ENCODE measurements around the gene RNF180.
"Not testable (repeated sequence)": the region's sequence is repeated elsewhere in the genome, so short reads cannot be mapped to it uniquely, and the experiment has no call there.

Gene RNF180

DNA sequence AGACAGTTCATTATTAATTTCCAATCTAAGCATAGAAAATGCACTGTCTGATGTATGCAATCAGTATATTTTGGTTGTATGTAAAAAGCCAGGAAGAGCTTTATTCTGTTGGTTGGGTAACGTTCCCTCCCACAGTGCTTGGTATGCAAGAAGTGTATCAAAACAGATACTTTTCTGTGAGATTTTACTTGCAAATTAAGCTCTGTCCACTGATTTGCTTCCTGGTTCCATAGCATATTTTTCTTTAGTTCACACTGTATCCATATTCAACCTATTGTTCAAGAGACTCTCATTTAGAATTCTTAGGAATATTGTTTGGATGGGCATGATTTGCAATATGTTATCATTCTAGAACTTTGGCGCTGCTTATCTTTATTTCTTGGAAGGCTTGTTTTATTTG, 47.4 kb downstream of the RNF180 start:
- ATAC-seq (ENCODE audit: low read depth) (no peak), DNase-seq (ENCODE audit: low spot score) (no peak)
- H3K27me3 ChIP-seq (ENCODE audit: insufficient read depth, poor library complexity, severe bottlenecking): no peaks in the 10 kb centered on the region
- no peak overlapping the region for H3K27ac ChIP-seq (ENCODE audit: poor library complexity, severe bottlenecking)
- no peaks in the 10 kb centered on the region for H3K36me3 ChIP-seq (ENCODE audit: low read depth)
- H3K9me3 ChIP-seq (ENCODE audit: severe bottlenecking): no peaks in the 10 kb centered on the region
- peaks cover 6% of the 10 kb centered on the region for H3K4me1 ChIP-seq (ENCODE audit: insufficient read depth, poor library complexity, severe bottlenecking)
- TF ChIP-seq, protein P1, sequence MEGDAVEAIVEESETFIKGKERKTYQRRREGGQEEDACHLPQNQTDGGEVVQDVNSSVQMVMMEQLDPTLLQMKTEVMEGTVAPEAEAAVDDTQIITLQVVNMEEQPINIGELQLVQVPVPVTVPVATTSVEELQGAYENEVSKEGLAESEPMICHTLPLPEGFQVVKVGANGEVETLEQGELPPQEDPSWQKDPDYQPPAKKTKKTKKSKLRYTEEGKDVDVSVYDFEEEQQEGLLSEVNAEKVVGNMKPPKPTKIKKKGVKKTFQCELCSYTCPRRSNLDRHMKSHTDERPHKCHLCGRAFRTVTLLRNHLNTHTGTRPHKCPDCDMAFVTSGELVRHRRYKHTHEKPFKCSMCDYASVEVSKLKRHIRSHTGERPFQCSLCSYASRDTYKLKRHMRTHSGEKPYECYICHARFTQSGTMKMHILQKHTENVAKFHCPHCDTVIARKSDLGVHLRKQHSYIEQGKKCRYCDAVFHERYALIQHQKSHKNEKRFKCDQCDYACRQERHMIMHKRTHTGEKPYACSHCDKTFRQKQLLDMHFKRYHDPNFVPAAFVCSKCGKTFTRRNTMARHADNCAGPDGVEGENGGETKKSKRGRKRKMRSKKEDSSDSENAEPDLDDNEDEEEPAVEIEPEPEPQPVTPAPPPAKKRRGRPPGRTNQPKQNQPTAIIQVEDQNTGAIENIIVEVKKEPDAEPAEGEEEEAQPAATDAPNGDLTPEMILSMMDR (IDR thresholded peaks at IDR 0.05; ENCODE audit: poor library complexity, severe bottlenecking): no peak
- no peak overlapping the region for H3K4me3 ChIP-seq (ENCODE audit: severe bottlenecking)

- ATAC-seq (ENCODE audit: low read depth) (no peak), DNase-seq (ENCODE audit: low spot score) (no peak)
- H3K36me3 ChIP-seq (ENCODE audit: low read depth): no peaks in the 10 kb centered on the region
- H3K4me3 ChIP-seq (ENCODE audit: severe bottlenecking): no peak overlapping the region
- peaks cover 5% of the 10 kb centered on the region for H3K27me3 ChIP-seq (ENCODE audit: insufficient read depth, poor library complexity, severe bottlenecking)
- H3K27ac ChIP-seq (ENCODE audit: poor library complexity, severe bottlenecking): no peak overlapping the region
- peaks cover 4% of the 10 kb centered on the region for H3K4me1 ChIP-seq (ENCODE audit: insufficient read depth, poor library complexity, severe bottlenecking)
- H3K9me3 ChIP-seq (ENCODE audit: severe bottlenecking): no peaks in the 10 kb centered on the region
- TF ChIP-seq, protein P1 (IDR thresholded peaks at IDR 0.05; ENCODE audit: poor library complexity, severe bottlenecking): no peak
Measured at GRCh38 chr5:64213531-64213930, 47.9 kb downstream of the RNF180 start.

GRCh38 chr5:64214132-64214531, 48.5 kb downstream of the RNF180 start:
- no peak overlapping the region for H3K27ac ChIP-seq (ENCODE audit: poor library complexity, severe bottlenecking)
- ATAC-seq (ENCODE audit: low read depth): no peak
- peaks cover 4% of the 10 kb centered on the region for H3K4me1 ChIP-seq (ENCODE audit: insufficient read depth, poor library complexity, severe bottlenecking)
- no peak for DNase-seq (ENCODE audit: low spot score)
- H3K27me3 ChIP-seq (ENCODE audit: insufficient read depth, poor library complexity, severe bottlenecking): peaks cover 5% of the 10 kb centered on the region
- TF ChIP-seq, protein P1 (IDR thresholded peaks at IDR 0.05; ENCODE audit: poor library complexity, severe bottlenecking): no peak
- no peak overlapping the region for H3K4me3 ChIP-seq (ENCODE audit: severe bottlenecking)
- no peaks in the 10 kb centered on the region for H3K36me3 ChIP-seq (ENCODE audit: low read depth)
- no peaks in the 10 kb centered on the region for H3K9me3 ChIP-seq (ENCODE audit: severe bottlenecking)

DNA sequence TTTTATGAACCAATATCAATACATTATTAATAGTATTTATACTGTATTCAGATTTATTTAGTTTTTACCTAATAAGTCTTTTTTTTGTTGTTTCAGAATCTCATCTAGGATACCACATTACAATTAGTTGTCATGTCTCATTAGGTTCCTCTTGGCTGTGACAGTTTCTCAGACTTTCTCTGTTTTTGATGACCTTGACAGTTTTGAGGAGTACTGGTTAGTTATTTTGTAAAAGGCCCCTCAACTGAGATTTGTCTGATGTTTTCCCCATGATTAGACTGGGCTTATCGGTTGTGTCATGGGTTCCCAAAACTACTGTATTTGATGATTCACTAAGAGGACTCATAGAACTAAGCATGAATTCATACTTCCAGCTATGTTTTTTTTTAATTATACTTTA, 56.3 kb downstream of the RNF180 start:
- TF ChIP-seq, protein P1 (IDR thresholded peaks at IDR 0.05; ENCODE audit: poor library complexity, severe bottlenecking): no peak
- ATAC-seq (ENCODE audit: low read depth): no peak
- Histone ChIP-seq H3K4me1 (ENCODE audit: insufficient read depth, poor library complexity, severe bottlenecking) (no peaks in the 10 kb centered on the region), H3K27me3 (ENCODE audit: insufficient read depth, poor library complexity, severe bottlenecking) (peaks cover 5% of the 10 kb centered on the region), H3K27ac (ENCODE audit: poor library complexity, severe bottlenecking) (no peak overlapping the region), H3K4me3 (ENCODE audit: severe bottlenecking) (no peak overlapping the region), H3K9me3 (ENCODE audit: severe bottlenecking) (no peaks in the 10 kb centered on the region), H3K36me3 (ENCODE audit: low read depth) (no peaks in the 10 kb centered on the region)
- no peak for DNase-seq (ENCODE audit: low spot score)

DNA sequence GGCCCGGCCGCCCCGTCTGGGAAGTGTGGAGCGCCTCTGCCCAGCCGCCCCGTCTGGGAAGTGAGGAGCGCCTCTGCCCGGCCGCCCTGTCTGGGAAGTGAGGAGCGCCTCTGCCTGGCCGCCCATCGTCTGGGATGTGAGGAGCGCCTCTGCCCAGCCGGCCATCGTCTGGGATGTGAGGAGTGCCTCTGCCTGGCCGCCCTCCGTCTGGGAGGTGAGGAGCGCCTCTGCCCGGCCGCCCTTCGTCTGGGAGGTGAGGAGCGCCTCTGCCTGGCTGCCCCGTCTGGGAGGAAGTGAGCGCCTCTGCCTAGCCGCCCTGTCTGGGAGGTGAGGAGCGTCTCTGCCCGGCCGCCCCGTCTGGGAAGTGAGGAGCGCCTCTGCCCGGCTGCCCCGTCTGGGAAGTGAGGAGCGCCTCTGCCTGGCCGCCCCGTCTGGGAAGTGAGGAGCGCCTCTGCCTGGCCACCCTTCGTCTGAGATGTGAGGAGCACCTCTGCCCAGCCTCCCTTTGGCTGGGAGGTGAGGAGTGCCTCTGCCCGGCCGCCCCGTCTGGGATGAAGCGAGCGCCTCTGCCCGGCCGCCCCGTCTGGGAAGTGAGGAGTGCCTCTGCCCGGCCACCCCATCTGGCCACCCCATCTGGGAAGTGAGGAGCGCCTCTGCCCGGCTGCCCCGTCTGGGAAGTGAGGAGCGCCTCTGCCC, 59.8 kb downstream of the RNF180 start:
- not testable (repeated sequence) for ATAC-seq (ENCODE audit: low read depth)

GRCh38 chr5:64227131-64227537, 61.5 kb downstream of the RNF180 start:
- H3K36me3 ChIP-seq (ENCODE audit: low read depth); H3K27ac ChIP-seq (ENCODE audit: poor library complexity, severe bottlenecking); ATAC-seq (ENCODE audit: low read depth); H3K4me1 ChIP-seq (ENCODE audit: insufficient read depth, poor library complexity, severe bottlenecking); H3K27me3 ChIP-seq (ENCODE audit: insufficient read depth, poor library complexity, severe bottlenecking); H3K4me3 ChIP-seq (ENCODE audit: severe bottlenecking); H3K9me3 ChIP-seq (ENCODE audit: severe bottlenecking); DNase-seq (ENCODE audit: low spot score): not testable (repeated sequence)

More for the DNA sequence above, 59.8 kb downstream of the RNF180 start:
- H3K27ac ChIP-seq (ENCODE audit: poor library complexity, severe bottlenecking); H3K4me3 ChIP-seq (ENCODE audit: severe bottlenecking); H3K4me1 ChIP-seq (ENCODE audit: insufficient read depth, poor library complexity, severe bottlenecking); DNase-seq (ENCODE audit: low spot score); H3K9me3 ChIP-seq (ENCODE audit: severe bottlenecking); H3K27me3 ChIP-seq (ENCODE audit: insufficient read depth, poor library complexity, severe bottlenecking); H3K36me3 ChIP-seq (ENCODE audit: low read depth): not testable (repeated sequence)

All from RWPE2 (cell line).